DMS79 treated with DMSO at 0.1 percent for 48 hours (cell line): ENCODE data around the gene TMEM156.
"Not testable (repeated sequence)": the region's sequence is repeated elsewhere in the genome, so short reads cannot be mapped to it uniquely, and the experiment has no call there.

Experiments used
- DNase-seq: peaks from one replicate; lab custom pipeline; 2025; lab: John Stamatoyannopoulos, UW

Gene TMEM156

GRCh38 chr4:39043861-39044363 is 11.7 kb upstream of the TMEM156 start:
- no peak for DNase-seq

DNA sequence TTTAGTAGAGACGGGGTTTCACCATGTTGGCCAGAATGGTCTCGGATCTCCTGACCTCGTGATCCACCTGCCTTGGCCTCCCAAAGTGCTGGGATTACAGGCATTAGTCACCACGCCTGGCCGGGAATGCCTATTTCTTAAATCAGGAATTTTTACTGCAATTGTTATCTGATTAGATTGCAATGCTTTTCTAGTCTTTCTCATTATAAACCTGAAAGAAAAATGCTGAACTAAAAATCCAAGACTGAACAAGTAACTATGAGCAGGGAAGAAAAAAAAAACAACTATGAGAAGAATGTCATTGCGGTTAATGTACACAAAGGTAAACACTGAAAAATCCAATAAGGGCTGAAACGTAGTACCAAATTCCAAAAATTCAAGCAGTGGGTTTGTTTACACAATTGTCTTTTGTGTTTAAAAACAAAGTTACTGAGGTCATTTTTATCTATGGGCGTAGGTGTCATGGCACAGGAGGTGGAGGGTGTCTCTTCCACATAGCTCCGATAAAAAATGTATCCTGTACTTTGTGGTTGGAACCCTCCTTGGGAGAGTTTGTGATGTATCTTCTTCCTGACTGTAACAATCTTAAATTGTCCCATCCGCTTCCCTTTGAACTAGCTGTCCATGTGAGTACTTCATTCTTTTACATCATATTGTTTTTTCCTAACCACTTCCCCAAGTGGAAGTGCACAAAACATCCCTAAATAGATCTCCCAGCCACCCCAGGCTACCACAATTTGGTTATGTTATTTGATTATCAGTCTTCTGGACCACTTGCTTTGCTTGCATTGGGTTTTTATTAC is 11.1 kb upstream of the TMEM156 start:
- DNase-seq = no peak

- DNase-seq = no peak
These were observed 10.2 kb upstream of the TMEM156 start for GRCh38 chr4:39042366-39042765.

- no peak for DNase-seq
These were observed 6.9 kb upstream of the TMEM156 start for GRCh38 chr4:39039108-39039507.

GRCh38 chr4:39037941-39038340 is 5.7 kb upstream of the TMEM156 start:
- no peak for DNase-seq

DNA sequence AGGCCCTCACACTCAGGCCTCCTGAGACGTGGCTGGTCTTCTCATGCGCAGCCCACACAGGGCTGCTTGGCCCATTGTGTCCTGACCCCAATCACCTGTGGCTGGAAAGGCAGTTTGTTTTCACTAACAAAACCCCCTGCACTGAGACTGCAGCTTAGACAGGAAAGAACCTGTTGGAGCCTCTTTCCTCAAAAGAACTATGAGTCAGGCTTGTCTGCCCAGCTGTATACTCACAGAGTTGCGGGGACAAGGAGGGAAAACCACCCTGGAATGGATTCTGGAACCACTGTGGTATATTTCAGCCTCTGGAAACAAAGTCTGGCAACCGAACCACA is 5.2 kb upstream of the TMEM156 start:
- DNase-seq = no peak

GRCh38 chr4:39036172-39036571 is 4.0 kb upstream of the TMEM156 start:
- DNase-seq = no peak

GRCh38 chr4:39031590-39032020 is 604 bp downstream of the TMEM156 start:
- DNase-seq = not testable (repeated sequence)

DNA sequence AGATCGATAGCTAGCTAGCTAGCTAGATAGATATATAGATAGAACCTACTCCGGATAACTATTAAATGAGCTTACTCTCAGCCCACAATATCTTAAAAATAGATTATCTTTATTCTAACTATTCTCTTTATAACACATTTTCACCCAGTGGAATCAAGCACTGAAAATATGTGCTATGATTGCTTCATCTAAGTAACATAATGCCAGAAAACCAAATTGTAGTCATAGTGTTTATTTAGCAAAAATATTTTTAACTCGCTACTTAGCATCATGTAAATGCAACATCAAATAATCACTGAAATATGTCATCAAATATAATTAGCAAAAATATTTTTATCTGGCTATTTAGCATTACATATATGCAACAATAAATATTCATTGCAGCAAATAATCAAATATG is 1.5 kb downstream of the TMEM156 start:
- DNase-seq = no peak

DNA sequence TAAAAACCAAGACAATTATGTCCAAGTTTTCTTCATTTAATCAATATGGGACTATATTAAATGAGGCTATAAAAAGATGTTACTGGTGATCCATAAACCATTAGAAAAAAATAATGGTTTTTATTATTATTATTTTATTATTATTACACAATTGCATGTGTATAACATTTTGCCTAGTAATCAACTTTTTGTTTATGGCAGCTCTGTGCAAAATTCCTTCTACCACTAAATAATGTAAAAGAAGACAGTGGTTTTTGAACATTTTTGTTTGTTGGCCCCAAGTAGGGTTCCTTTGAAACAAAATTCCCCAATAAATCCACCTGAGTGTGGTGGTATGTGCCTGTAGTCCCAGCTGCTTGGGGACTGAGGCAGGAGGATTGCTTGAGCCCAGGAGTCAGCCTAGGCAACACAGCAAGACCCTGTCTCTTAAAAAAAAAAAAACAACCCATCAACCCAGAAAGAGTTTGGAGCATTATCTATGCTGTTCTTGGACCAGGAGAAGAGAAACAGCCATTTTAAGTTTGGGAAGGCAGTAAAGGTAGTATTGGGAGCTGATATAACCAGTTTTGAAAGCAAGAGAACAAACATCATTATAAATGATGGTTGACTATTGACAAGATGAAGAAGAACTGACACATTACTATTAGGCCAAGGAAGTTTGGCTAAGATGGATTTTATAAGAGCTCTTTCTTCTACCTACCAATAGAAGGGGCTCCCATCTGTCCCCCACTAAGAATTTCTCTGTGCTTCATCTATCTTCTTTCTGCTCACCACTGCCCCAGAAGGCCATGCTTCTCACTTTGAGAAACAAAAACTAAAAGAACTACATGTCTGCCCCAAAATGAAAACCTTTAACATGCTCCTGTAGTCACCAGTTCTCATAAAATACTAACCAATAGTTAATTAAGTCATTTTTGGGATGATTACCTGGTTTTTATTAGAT is 2.2 kb downstream of the TMEM156 start:
- DNase-seq = no peak

DNA sequence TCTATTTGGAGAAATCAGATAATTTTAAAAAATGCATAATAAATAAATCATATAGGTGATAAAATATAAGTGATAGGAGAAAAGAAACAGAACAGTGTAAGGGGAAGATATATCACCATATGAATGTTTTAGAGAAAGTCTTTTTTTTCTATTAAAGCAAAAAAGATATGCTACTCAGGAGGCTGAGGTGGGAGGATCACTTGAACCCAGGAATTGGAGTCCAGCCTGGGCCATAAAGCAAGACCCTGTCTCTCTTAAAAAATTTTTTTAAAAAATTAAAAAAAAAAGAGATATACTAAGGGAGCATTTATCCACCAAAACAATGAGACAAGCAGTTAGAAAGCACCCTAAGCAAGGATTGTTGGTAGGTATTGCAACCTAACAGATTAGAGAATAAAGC is 6.1 kb downstream of the TMEM156 start:
- no peak for DNase-seq

- DNase-seq = no peak
These were observed 6.6 kb downstream of the TMEM156 start for GRCh38 chr4:39025552-39026085.

DNA sequence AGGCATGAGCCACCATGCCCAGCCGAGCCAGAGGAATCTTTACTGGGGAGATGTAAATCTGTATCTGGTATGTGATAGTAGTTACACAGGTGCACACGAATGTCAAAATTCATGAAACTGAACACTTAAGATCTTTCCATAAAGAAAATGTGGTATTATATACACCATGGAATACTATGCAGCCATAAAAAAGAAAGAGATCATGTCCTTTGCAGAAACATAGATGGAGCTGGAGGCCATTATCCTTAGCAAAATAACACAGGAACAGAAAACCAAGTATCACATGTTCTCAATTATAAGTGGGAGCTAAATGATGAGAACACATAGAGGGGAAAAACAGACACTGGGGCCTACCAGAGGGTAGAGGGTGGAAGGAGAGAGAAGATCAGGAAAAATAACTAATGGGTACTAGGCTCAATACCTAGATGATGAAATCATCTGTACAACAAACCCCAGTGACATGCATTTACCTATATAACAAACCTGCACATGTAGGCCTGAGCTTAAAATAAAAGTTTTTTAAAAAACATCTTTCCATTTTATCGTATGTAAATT is 7.8 kb downstream of the TMEM156 start:
- DNase-seq = no peak

DNA sequence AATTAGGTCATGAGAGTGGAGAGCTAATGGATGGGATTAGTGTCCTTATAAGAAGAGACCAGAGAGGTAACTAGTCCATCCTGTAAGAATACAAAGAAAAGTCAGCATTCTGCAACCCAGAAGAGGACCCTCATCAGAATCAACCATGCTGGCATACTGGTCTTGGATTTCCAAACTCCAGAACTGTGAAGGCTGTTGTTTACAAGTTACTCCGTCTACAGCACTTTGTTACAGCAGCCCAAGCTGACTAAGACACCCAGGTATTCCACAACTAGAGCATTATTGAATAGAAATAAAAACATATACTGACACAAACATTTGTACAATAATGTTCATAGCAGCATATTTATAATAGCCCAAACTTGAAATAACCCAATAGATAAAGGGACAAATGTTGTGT is 9.2 kb downstream of the TMEM156 start:
- DNase-seq = no peak

- DNase-seq = no peak
These were observed 10.0 kb downstream of the TMEM156 start for GRCh38 chr4:39022241-39022640.

DNA sequence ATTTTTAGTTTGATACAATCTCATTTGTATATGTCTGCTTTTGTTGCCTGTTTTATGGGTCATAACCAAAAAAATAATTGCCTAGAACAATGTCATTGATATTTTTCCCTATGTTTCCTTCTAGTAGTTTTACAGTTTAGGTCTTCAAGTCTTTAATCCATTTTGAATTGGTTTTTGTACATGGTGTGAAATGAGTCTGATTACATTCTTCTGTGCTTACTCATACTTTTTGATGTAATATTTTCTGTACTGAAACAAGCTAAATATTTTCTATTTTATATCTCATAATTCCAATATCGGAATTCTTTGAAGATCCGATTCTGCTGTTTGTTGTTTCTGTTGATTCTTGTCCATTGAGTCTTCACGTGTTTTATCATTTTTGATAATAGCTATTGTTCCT is 10.6 kb downstream of the TMEM156 start:
- DNase-seq = no peak

DNA sequence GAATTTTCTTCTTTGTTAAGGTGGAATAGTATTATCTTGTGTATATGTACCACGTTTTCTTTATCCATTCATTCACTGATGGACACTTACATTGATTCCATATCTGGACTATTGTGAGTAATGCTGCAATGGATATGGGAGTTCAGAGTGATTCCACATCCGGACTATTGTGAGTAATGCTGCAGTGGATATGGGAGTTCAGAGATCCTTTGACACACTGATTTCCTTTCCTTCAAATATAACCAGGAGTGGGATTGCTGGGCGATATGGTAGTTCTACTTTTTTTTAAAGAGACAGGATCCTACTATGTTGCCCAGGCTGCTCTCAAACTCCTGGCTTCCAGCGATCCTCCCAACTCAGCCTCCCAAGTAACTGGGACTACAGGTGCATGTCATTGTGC is 12.1 kb downstream of the TMEM156 start:
- DNase-seq = no peak

- no peak for DNase-seq
These were observed 18.2 kb downstream of the TMEM156 start for GRCh38 chr4:39014028-39014427.

DNA sequence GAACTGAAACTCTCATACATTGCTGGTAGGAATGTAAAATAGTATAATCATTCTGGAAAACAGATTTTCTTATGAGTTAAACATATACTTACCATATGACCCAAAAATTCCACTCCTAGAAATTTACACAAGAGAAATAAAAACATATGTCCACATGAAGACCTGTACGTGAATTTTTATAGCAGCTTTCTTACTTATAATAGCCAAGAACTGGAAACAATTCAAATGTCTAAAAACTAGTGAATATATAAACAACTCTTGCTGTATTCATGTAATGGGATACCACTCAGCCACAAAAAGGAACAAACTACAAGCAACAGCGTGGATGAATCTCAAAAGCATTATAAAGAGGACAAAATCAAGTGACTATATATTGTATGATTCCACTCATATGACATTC is 27.5 kb downstream of the TMEM156 start:
- DNase-seq = no peak

- DNase-seq = not testable (repeated sequence)
These were observed 30.2 kb downstream of the TMEM156 start for GRCh38 chr4:39002058-39002457.

DNA sequence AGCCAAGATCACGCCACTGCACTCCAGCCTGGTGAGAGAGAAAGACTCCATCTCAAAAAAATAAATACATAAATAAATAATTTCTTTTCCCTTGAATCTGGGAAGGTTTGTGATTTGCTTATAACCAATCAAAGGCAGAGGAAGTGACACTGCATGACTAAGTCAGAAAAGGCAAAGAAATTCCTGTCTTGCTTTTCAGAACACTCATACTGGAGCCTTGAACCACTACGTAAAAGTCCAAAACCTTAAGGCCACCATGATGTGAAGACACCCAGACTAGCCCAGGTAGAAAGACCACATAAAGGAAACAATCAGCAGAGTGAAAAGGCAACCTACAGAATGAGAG is 36.6 kb downstream of the TMEM156 start:
- no peak for DNase-seq

DNA sequence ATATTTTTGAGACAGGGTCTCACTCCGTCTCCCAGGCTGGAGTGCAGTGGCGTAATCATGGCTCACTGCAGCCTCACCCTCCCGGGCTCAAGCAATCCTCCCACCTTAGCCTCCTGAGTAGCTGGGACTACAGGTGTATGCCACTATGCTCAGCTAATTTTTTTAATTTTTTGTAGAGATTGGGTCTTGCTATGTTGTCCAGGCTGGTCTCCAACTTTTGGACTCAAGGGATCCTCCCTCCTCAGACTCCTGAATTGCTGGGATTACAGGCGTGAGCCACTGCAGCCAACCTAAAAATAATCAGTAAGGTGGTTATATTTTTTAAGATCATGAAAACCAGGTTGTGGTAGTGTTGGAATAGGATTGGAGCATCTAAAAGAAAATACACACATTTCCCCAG is 38.1 kb downstream of the TMEM156 start:
- DNase-seq = no peak

- DNase-seq = no peak
These were observed 38.5 kb downstream of the TMEM156 start for GRCh38 chr4:38993683-38994082.
